Prostate gland (tissue), 2 donors: ENCODE data around the gene PTPRM.

Experiments used
- POLR2A ChIP-seq: fragments of 450-650 bp; IDR thresholded peaks from one replicate; pipeline ENCODE4 v1.6.1; 2016; ENCODE audit warnings: antibody characterized with exemption, mild to moderate bottlenecking
- POLR2AphosphoS5 ChIP-seq: sonication (generic); formaldehyde crosslinking; IDR thresholded peaks from one replicate; pipeline ENCODE4 v1.6.1; 2017; ENCODE audit warnings: antibody characterized with exemption
- TF ChIP-seq, protein P1 (sequence below), 4 experiments: fragments of 200-600 bp in 2 of 4; fragments of 450-650 bp in 2 of 4; sonication (generic) in 2 of 4; IDR thresholded peaks; 1 replicate in 3 of 4; 2 replicates in 1 of 4; pipeline ENCODE4 v1.5.1; 2016 to 2019; ENCODE audit warnings: antibody characterized with exemption in 4 of 4, mild to moderate bottlenecking in 2 of 4, moderate library complexity in 2 of 4

DNA sequence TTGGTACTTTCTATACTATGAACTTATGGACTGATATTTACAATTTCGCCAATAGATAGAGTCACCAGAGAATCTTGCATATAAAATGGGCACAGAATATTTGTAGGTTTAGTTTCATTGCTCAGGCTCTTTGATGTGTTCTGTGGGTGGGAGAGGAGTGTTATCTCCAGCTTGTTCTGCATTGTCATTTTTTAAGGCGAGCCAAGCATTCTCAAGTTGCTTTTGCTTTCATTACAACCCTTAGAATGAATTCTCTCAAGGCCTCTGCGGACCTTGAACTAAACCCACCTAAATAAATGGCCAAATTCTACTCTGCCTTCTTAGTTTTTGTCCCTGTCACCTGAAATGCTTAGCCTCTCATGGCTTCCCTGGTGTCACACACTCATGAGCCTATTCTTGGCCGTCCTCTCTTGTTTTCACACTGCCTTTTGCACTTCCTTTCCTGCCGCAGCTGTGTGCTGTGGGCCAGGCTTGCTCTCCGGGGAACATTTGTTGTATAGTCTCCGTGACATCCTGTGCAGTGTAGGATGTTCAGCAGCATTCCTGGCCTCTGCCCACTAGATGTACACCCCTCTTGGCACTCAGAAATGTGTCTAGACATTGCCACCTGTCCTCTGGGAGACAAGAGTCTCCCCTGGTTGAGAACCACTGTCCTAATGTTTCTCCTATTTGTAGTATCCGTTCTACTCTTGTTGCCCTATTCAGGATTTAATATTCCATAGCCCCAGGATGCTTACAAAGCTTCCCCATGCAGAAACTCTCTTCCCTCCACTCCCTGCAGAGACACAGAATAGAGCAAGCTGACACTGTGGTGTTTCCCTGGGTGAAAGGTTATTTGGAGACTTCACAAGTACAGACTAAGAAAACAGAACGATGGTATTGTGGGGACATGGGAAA, 255.6 kb downstream of the PTPRM start:
- TF ChIP-seq, protein P1, sequence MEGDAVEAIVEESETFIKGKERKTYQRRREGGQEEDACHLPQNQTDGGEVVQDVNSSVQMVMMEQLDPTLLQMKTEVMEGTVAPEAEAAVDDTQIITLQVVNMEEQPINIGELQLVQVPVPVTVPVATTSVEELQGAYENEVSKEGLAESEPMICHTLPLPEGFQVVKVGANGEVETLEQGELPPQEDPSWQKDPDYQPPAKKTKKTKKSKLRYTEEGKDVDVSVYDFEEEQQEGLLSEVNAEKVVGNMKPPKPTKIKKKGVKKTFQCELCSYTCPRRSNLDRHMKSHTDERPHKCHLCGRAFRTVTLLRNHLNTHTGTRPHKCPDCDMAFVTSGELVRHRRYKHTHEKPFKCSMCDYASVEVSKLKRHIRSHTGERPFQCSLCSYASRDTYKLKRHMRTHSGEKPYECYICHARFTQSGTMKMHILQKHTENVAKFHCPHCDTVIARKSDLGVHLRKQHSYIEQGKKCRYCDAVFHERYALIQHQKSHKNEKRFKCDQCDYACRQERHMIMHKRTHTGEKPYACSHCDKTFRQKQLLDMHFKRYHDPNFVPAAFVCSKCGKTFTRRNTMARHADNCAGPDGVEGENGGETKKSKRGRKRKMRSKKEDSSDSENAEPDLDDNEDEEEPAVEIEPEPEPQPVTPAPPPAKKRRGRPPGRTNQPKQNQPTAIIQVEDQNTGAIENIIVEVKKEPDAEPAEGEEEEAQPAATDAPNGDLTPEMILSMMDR (IDR thresholded peaks at IDR 0.05): no peak
- no peak for TF ChIP-seq POLR2A
- no peak for TF ChIP-seq POLR2AphosphoS5
